Peyer's patch (tissue), 4 donors: Measurements from ENCODE around the gene CLEC16A.

Source experiments
- CTCF ChIP-seq, 6 experiments: fragments of 450-650 bp in 4 of 6; fragments of 200-600 bp in 2 of 6; sonication (generic) in 1 of 6; IDR thresholded peaks; one replicate each; pipeline ENCODE4 v1.5.1; 2017 to 2019; ENCODE audit warnings: antibody characterized with exemption in 6 of 6, mild to moderate bottlenecking in 3 of 6, moderate library complexity in 1 of 6
- POLR2A ChIP-seq, 2 donors: fragments of 450-650 bp; IDR thresholded peaks; one replicate each; pipeline ENCODE4 v1.5.1; 2017; ENCODE audit warnings: antibody characterized with exemption in 2 of 2, mild to moderate bottlenecking in 2 of 2, moderate library complexity in 2 of 2

- peak; percentile 11 to 74 (median 33) for TF ChIP-seq CTCF (IDR thresholded peaks at IDR 0.05)
- peak; percentile 48 to 74 for TF ChIP-seq POLR2A (IDR thresholded peaks at IDR 0.05)
Observed at GRCh38 chr16:10942352-10943063, 1.9 kb upstream of the CLEC16A start, which contains the start of gene DEXI.
